Measurements from ENCODE around the gene METTL1. TPM values are rescaled to one million over a fixed set of nuclear protein-coding genes. Genes with fewer than 3 reads are reported as not detected.

The METTL1 gene
- total RNA-seq, 4 donors from 2014 or later: 6.5 to 22.7 (median 17.9) TPM

GRCh38 chr12:57735198-57735855, 36.6 kb downstream of the METTL1 start:
- H3K27me3 ChIP-seq: peaks cover 46 to 53% (median 52%) of the 10 kb centered on the region in 3 donors
- in situ Hi-C loops (cut with MboI; ENCODE audit: low sequenced_read_pairs in 4 of 4) (no loop called here), intact Hi-C loops (cut with DNase I; ENCODE audit: low total_unique reads) (no loop called here)
- no peaks in the 10 kb centered on the region for H3K36me3 ChIP-seq
- TF ChIP-seq POLR2A (IDR thresholded peaks at IDR 0.05) (no peak), CTCF (IDR thresholded peaks at IDR 0.05 in 4 of 5, conservative IDR thresholded peaks at IDR 0.05 in 1 of 5) (no peak)
- DNase-seq (no peak), ATAC-seq (peak in 1 of 2 donors; percentile 13)
- H3K4me1 ChIP-seq: peaks cover 7 to 27% of the 10 kb centered on the region in 2 donors
- H3K9me3 ChIP-seq: no peaks in the 10 kb centered on the region
- H3K4me3 ChIP-seq: peak overlapping the region in 3 of 4 donors; percentile 4 to 47 (median 13)
- peak overlapping the region in 2 of 4 donors; percentile 35 to 38 for H3K27ac ChIP-seq

GRCh38 chr12:57734591-57734990, 37.3 kb downstream of the METTL1 start:
- no peak overlapping the region for H3K27ac ChIP-seq
- no peak for DNase-seq
- intact Hi-C loops (cut with DNase I; ENCODE audit: low total_unique reads): no loop called here
- H3K36me3 ChIP-seq: no peaks in the 10 kb centered on the region
- H3K4me1 ChIP-seq: peaks cover 7 to 27% of the 10 kb centered on the region in 2 donors
- no peak for ATAC-seq
- H3K4me3 ChIP-seq: no peak overlapping the region
- in situ Hi-C loops (cut with MboI; ENCODE audit: low sequenced_read_pairs in 4 of 4): no loop called here
- H3K9me3 ChIP-seq: no peaks in the 10 kb centered on the region
- H3K27me3 ChIP-seq: peaks cover 45 to 49% (median 46%) of the 10 kb centered on the region in 3 donors
- no peak for TF ChIP-seq POLR2A (IDR thresholded peaks at IDR 0.05)
- no peak for TF ChIP-seq CTCF (IDR thresholded peaks at IDR 0.05 in 4 of 5, conservative IDR thresholded peaks at IDR 0.05 in 1 of 5)

- H3K27me3 ChIP-seq: peaks cover 39 to 44% (median 43%) of the 10 kb centered on the region in 3 donors
- no peak overlapping the region for H3K27ac ChIP-seq
- H3K4me3 ChIP-seq: no peak overlapping the region
- ATAC-seq (no peak), DNase-seq (no peak)
- no peaks in the 10 kb centered on the region for H3K36me3 ChIP-seq
- in situ Hi-C loops (cut with MboI; ENCODE audit: low sequenced_read_pairs in 4 of 4) (no loop called here), intact Hi-C loops (cut with DNase I; ENCODE audit: low total_unique reads) (no loop called here)
- peaks cover 7 to 25% of the 10 kb centered on the region in 2 donors for H3K4me1 ChIP-seq
- H3K9me3 ChIP-seq: no peaks in the 10 kb centered on the region
- TF ChIP-seq CTCF (IDR thresholded peaks at IDR 0.05 in 4 of 5, conservative IDR thresholded peaks at IDR 0.05 in 1 of 5) (no peak), POLR2A (IDR thresholded peaks at IDR 0.05) (no peak)
Observed at GRCh38 chr12:57733928-57734327, 38.0 kb downstream of the METTL1 start.

GRCh38 chr12:57732726-57733593, 38.9 kb downstream of the METTL1 start:
- TF ChIP-seq CTCF (IDR thresholded peaks at IDR 0.05 in 4 of 5, conservative IDR thresholded peaks at IDR 0.05 in 1 of 5): no peak
- TF ChIP-seq POLR2A (IDR thresholded peaks at IDR 0.05): no peak
- no peak for DNase-seq
- in situ Hi-C loops (cut with MboI; ENCODE audit: low sequenced_read_pairs in 4 of 4): no loop called here
- Histone ChIP-seq H3K27me3 (peaks cover 36 to 37% (median 37%) of the 10 kb centered on the region in 3 donors), H3K27ac (no peak overlapping the region), H3K9me3 (no peaks in the 10 kb centered on the region), H3K36me3 (no peaks in the 10 kb centered on the region), H3K4me1 (peaks cover 6 to 19% of the 10 kb centered on the region in 2 donors), H3K4me3 (no peak overlapping the region)
- ATAC-seq: no peak
- intact Hi-C loops (cut with DNase I; ENCODE audit: low total_unique reads): no loop called here
